HuH-7.5 (cell line): ENCODE data around the gene GPR108.
A peak's percentile ranks its signal among the peaks of the same experiment; 100 is the strongest.
"Not testable (repeated sequence)": the region's sequence is repeated elsewhere in the genome, so short reads cannot be mapped to it uniquely, and the experiment has no call there.

ENCODE experiments used
- DNase-seq: peaks from one replicate; pipeline ENCODE4 v3.0.0; 2011; ENCODE audit warnings: low spot score

GPR108 gene

GRCh38 chr19:6761053-6761676 is 23.8 kb upstream of the GPR108 start:
- no peak for DNase-seq

- DNase-seq, result no peak
Measured at GRCh38 chr19:6760606-6761005, 23.2 kb upstream of the GPR108 start.

- DNase-seq, result no peak
Measured at GRCh38 chr19:6754653-6755463, 17.5 kb upstream of the GPR108 start.

DNA sequence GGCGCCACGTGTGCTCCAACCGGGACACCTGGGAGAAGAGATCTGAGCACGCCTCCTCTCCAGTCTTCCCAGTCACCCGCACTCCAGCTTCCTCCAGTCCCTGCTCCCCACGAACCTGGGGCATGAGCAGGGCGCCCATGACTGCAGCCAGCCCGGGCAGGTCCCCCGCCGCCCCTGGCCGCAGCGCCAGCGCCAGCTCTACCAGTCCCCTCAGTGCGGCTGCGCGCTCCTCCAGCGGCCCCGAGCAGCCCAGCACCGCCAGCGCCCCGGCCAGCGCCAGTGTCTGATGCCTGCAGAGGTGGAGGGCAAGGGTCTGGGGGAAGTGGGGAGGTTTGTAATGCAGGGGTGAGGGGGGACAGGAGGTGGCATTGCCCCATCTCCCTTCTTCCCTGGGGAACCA is 16.8 kb upstream of the GPR108 start:
- DNase-seq, result no peak

DNA sequence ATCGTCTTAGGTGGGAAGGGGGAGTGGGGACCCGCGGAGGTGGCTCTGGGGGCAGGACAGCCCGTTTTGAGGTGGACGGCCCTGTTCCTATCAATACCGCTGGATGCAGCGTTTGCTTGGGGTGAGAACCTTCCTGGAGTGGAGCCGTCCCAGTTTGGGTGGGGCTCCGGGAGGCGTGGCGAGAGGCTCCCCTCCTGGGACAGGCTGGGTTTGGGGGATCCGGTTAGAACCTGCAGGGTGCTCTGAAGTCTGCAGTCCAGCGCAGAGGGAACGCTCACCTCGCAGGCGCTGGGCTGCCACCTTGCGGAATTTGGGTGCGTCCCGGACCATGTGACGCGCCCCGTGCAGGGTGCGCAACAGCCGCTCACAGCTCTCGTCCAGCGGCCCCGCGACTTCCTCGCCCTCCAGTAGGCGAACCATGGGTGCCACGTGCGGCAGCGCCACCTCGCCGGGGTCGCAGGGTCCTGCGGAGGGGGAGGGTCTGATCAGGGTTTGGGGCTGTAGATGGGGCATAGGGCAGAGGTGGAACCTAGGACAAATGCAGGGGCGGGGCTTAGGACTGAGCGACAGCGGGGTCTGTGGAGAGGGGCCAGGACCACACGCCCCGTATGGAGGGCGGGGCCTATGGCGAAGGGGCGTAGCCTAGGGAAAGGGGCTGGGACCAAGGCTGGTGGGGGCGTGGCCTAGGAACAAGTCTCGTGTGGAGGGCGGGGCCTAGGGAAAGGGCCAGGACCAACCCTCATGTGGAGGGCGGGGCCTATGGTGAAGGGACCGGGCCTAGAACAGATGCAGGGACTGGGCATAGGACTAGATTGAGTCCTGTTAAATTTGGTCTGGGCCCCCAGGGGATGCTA is 16.0 kb upstream of the GPR108 start:
- peak; percentile 96 for DNase-seq

DNA sequence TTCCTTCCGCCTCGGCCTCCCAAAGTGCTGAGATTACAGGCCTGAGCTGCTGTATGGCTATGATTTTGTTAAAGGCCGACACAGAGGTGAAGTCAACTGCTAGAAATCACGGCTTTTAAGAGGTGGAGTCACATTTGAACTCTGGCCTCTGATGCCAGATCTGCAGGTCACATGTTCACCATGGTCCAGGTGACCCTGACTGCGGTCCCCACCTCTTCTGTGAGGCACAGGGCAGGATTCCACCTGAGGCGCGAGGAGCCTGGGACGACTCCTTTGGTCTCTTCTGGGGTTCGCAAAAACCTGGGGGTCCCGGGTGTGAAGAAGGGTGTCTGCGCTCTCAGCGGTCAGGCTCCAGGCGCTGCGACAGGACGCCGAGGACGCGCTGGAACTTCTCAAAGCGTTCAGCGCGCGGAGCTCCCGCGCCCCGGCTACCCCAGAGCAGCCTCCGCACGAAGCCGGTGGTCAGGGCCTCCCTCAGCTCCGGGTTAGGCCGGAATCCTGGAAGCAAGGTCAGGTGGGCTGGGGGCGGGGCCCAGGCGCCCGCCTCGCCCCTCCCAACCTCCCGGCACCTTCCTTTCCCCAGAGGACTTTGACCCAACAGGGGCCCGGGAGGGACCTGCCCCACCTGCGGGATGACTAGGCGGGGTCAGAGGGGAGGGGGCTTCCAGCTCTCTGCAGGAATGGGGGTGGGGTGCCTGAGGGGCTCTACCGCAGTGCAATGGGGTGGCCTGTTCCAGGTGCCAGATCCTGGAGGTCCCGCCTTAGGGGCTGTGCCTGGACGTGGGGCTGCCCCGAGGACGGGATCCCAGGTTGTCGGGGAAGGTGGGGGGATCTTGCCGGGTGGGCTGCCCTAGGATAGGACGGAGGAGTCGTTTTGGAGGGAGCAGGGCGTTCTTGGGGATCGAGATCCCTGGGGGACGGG is 15.1 kb upstream of the GPR108 start:
- DNase-seq, result peak; percentile 87

GRCh38 chr19:6751189-6751588 is 13.8 kb upstream of the GPR108 start:
- no peak for DNase-seq

- DNase-seq, result no peak
Measured at GRCh38 chr19:6750062-6750461, 12.7 kb upstream of the GPR108 start.

DNA sequence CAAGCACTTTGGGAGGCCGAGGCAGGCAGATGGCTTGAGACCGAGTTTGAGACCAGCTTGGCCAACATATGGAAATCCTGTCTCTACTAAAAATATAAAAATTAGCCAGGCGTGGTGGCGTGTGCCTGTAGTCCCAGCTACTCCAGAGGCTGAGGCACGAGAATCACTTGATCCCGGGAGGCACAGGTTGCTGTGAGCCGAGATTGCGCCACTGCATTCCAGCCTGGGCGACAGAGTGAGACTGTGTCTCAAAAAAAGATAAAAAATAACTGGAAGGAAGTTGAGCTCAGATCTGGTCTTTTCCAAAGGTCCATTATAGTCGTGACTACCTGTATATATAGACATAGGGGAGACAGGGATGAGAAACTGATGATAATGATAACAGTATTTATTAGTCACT is 11.2 kb upstream of the GPR108 start:
- DNase-seq, result not testable (repeated sequence)

- DNase-seq, result no peak
Measured at GRCh38 chr19:6745965-6746364, 8.6 kb upstream of the GPR108 start.

GRCh38 chr19:6744381-6745301 is 7.3 kb upstream of the GPR108 start:
- DNase-seq, result no peak

DNA sequence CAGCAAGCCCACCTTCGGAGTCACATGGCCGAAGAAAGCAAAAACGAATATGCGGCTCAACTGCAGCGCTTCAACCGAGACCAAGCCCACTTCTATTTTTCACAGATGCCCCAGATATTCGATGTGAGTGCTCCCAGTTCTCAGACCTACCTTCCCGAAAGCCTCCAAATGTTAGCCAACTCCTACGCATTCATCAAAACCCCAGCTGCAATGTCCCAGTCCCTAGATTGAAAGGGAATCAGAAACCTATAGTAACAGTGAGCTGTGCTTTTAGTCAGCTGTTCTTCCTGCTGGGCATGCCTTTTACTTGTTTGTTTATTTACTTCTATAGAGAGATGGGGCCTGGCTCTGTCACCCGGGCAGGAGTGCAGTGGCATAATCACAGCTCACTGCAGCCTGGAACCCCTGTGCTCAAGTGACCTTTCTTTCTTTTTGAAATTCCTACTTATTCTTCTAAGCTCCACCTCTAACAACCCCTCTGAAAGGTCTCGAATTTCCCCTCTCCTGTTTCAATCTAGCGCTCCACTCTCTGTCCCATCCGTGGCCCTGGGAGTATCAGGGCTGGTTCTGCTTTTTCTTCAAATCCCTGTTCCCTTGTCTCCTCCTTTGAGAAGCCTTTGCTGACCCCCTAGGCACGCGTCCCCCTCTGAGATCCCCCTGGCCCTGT is 6.5 kb upstream of the GPR108 start:
- no peak for DNase-seq

DNA sequence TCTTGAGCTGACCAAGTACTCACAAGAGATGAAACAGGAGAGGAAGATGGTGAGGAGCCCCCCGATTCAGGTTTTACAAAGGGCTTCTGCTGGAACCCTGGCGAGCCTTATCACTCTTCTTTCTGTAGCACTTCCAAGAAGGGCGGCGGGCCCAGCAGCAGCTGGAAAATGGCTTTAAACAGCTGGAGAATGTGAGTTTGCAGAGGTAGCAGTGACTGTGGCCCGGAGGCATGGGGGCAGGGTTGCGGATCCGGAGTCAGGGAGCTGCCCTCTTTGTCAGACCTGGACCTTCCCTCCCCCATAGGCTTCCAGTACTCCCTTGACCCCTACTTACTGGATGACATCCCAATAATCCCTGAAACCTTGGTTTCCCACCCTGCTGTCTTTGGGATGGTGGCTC is 5.7 kb upstream of the GPR108 start:
- DNase-seq, result no peak

DNA sequence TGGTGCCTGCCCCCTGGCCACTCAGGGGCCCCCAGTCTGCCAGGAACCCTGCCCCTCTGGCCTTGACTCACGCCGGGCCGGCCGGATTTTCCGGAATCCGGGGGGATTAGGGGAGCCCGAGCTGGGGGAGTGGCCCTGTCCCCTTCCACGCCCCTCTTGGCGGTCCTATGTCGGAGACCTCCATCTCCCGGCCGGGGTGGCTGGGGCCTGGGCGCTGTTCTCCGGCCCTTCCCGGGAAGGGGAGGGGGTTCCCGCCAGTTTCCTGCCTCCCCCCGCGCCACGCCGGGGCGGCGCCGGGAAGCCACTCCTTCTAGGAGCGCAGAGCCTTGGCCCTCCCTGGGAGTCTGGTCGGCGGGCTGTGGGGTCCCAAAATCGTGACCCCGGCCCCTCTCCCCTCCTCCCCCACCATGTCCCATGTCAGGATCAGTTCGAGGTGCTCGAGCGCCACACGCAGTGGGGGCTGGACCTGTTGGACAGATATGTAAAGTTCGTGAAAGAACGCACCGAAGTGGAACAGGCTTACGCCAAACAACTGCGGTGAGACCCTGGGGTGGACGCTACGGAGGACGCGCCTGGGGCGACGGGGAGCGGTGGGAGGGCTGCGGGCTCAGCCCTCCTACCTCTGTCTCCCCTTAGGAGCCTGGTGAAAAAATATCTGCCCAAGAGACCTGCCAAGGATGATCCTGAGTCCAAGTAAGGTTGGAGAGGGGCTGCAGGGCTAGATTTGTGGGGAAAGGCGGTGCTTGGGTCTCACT is 3.4 kb upstream of the GPR108 start:
- DNase-seq, result no peak

- peak; percentile 90 for DNase-seq
Measured at GRCh38 chr19:6739883-6740588, 2.7 kb upstream of the GPR108 start.

GRCh38 chr19:6739390-6739882 is 2.1 kb upstream of the GPR108 start, which contains the start of gene TRIP10:
Gene TRIP10, plus strand, starts transcription at chr19:6739680. Its CDS starts 82 bp downstream, at chr19:6739762.
- DNase-seq, result peak; percentile 76

DNA sequence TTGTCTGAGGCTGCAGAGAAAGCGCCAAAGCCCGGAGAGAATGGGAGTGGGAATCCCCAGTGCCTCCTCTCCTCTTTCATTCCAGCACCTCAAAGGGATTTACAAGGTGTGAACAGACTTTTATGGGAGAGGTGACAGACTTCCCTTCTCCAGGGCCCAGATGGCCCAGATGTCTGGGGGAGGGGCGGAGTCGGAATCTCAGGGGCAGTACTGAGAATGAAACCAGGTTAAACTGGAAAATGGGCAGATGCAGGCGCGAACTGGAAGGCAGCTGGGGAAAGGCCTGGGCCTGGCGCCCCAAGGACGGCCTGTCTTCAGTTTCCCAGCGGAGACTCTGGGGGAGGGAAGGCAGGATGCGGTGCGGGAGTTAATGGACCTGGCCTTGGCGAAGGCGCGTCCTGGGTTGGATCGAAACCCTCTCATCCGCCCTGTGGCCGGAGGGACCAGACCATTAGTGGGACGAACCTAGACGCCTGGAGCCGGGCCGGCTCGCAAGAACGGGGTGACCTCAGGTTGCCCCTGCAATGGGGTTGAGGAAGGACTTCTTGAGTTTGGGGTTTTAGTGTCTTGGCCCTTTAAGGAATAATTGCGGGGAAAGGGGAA is 1.5 kb upstream of the GPR108 start:
- DNase-seq, result no peak
